CD4-positive, alpha-beta T cell treated with Interleukin-17A for 4 hours (primary cell): Measurements from ENCODE around the gene MORN5.

Experiments
- DNase-seq: peaks from one replicate; pipeline ENCODE4 v3.0.0-alpha.2; 2020; ENCODE audit warnings: mixed read lengths

MORN5 gene

GRCh38 chr9:122144836-122145591, 14.7 kb upstream of the MORN5 start:
- no peak for DNase-seq

GRCh38 chr9:122145592-122145863, 14.2 kb upstream of the MORN5 start:
- DNase-seq = no peak

GRCh38 chr9:122151267-122151828, 8.4 kb upstream of the MORN5 start:
- DNase-seq = no peak

GRCh38 chr9:122155796-122156195, 3.9 kb upstream of the MORN5 start:
- DNase-seq = no peak

- peak; percentile 11 for DNase-seq
Observed at GRCh38 chr9:122158202-122158601, 1.5 kb upstream of the MORN5 start.

- no peak for DNase-seq
Observed at GRCh38 chr9:122159925-122160246, 178 bp downstream of the MORN5 start.

GRCh38 chr9:122162415-122162814, 2.7 kb downstream of the MORN5 start:
- no peak for DNase-seq

GRCh38 chr9:122164286-122164685, 4.6 kb downstream of the MORN5 start:
- DNase-seq = no peak

GRCh38 chr9:122168356-122168755, 8.6 kb downstream of the MORN5 start:
- DNase-seq = no peak

- no peak for DNase-seq
Observed at GRCh38 chr9:122172131-122172530, 12.4 kb downstream of the MORN5 start.

- DNase-seq = no peak
Observed at GRCh38 chr9:122173670-122174069, 14.0 kb downstream of the MORN5 start.

GRCh38 chr9:122176916-122177315, 17.2 kb downstream of the MORN5 start:
- no peak for DNase-seq

- no peak for DNase-seq
Observed at GRCh38 chr9:122179054-122179689, 19.5 kb downstream of the MORN5 start.

GRCh38 chr9:122179690-122180074, 20.0 kb downstream of the MORN5 start:
- no peak for DNase-seq

- DNase-seq = no peak
Observed at GRCh38 chr9:122180633-122181032, 20.9 kb downstream of the MORN5 start.

GRCh38 chr9:122183501-122183900, 23.8 kb downstream of the MORN5 start:
- DNase-seq = no peak

GRCh38 chr9:122184551-122184950, 24.8 kb downstream of the MORN5 start:
- DNase-seq = no peak

- no peak for DNase-seq
Observed at GRCh38 chr9:122186301-122186700, 26.6 kb downstream of the MORN5 start.

GRCh38 chr9:122186777-122187470, 27.2 kb downstream of the MORN5 start:
- no peak for DNase-seq

- DNase-seq = no peak
Observed at GRCh38 chr9:122188369-122188768, 28.7 kb downstream of the MORN5 start.

- DNase-seq = no peak
Observed at GRCh38 chr9:122190597-122191381, 31.1 kb downstream of the MORN5 start.

GRCh38 chr9:122191584-122191983, 31.9 kb downstream of the MORN5 start:
- no peak for DNase-seq

GRCh38 chr9:122192261-122192875, 32.7 kb downstream of the MORN5 start:
- no peak for DNase-seq
